HEK293 (cell line): ENCODE results near the gene SMARCD2.

Experiments used
- CTCF ChIA-PET: fragments of 350-600 bp; formaldehyde crosslinking; extraction: SDS; loops from one replicate; lab custom pipeline; 2021; ENCODE audit warnings: antibody characterized with exemption; lab: Yijun Ruan, JAX
- POLR2A ChIA-PET: fragments of 300-600 bp; formaldehyde crosslinking; extraction: SDS; loops from one replicate; lab custom pipeline; 2020; ENCODE audit warnings: antibody characterized with exemption, inconsistent platforms; lab: Yijun Ruan, JAX
- H3K27ac ChIP-seq: fragments of 200-500 bp; sonication (Bioruptor generic); 2 replicates; pipeline ENCODE4 v1.5.1; 2014; ENCODE audit warnings: low read depth, low read length, control low read depth, inconsistent platforms; ENCODE audit errors: extremely low read depth
- H3K36me3 ChIP-seq, 2 experiments: fragments of 200-500 bp in 1 of 2; sonication (Bioruptor generic) in 1 of 2; 1 replicate in 1 of 2; 2 replicates in 1 of 2; pipeline ENCODE4 v1.5.1; 2014 to 2017; ENCODE audit warnings: inconsistent platforms in 2 of 2, low read length in 2 of 2; ENCODE audit not compliant: control insufficient read depth in 2 of 2, insufficient read depth in 1 of 2
- H3K4me1 ChIP-seq: fragments of 200-500 bp; sonication (Bioruptor generic); 2 replicates; pipeline ENCODE4 v1.5.1; 2014; ENCODE audit warnings: mild to moderate bottlenecking, low read length, inconsistent platforms; ENCODE audit not compliant: control insufficient read depth, insufficient read depth
- H3K4me3 ChIP-seq: 2 replicates; pipeline ENCODE4 v1.5.1; 2011; ENCODE audit warnings: low read depth, mild to moderate bottlenecking, control low read depth, low read length, moderate library complexity
- H3K9me3 ChIP-seq: fragments of 200-500 bp; sonication (Bioruptor generic); 2 replicates; pipeline ENCODE4 v1.5.1; 2014; ENCODE audit warnings: low read depth, low read length, inconsistent platforms; ENCODE audit not compliant: control insufficient read depth, insufficient read depth
- EGR2 ChIP-seq: fragments of 450-650 bp; formaldehyde crosslinking; IDR thresholded peaks from 2 replicates; pipeline ENCODE4 v1.5.1; 2016; ENCODE audit warnings: low read depth, missing biosample characterization, missing genetic modification characterization
- GLI2 ChIP-seq: fragments of 450-650 bp; formaldehyde crosslinking; IDR thresholded peaks from 2 replicates; pipeline ENCODE4; 2017; ENCODE audit warnings: missing biosample characterization, missing genetic modification characterization, low read depth, borderline replicate concordance
- GLIS1 ChIP-seq: fragments of 450-650 bp; formaldehyde crosslinking; IDR thresholded peaks from 2 replicates; pipeline ENCODE4 v1.5.1; 2016; ENCODE audit warnings: missing biosample characterization, missing genetic modification characterization
- IKZF3 ChIP-seq: fragments of 450-650 bp; IDR thresholded peaks from 2 replicates; pipeline ENCODE4 v1.5.0; 2018; ENCODE audit warnings: missing biosample characterization, mild to moderate bottlenecking, missing genetic modification characterization, moderate library complexity
- MYNN ChIP-seq: fragments of 450-650 bp; formaldehyde crosslinking; IDR thresholded peaks from 2 replicates; pipeline ENCODE4 v1.5.1; 2016; ENCODE audit warnings: missing biosample characterization, missing genetic modification characterization, borderline replicate concordance
- MZF1 ChIP-seq: fragments of 450-650 bp; formaldehyde crosslinking; IDR thresholded peaks from 2 replicates; pipeline ENCODE4 v1.5.1; 2017; ENCODE audit warnings: missing biosample characterization, missing genetic modification characterization, borderline replicate concordance
- SP3 ChIP-seq: fragments of 450-650 bp; formaldehyde crosslinking; IDR thresholded peaks from 2 replicates; pipeline ENCODE4 v1.5.1; 2016; ENCODE audit warnings: missing biosample characterization, missing genetic modification characterization
- SP7 ChIP-seq: fragments of 450-650 bp; formaldehyde crosslinking; IDR thresholded peaks from 2 replicates; pipeline ENCODE4 v1.5.1; 2016; ENCODE audit warnings: missing biosample characterization, missing genetic modification characterization
- TRIM28 ChIP-seq: IDR thresholded peaks from 2 replicates; pipeline ENCODE4 v1.6.1; 2011; ENCODE audit warnings: low read length, control low read depth, borderline replicate concordance
- WT1 ChIP-seq: fragments of 450-650 bp; formaldehyde crosslinking; IDR thresholded peaks from 2 replicates; pipeline ENCODE4 v1.5.1; 2016; ENCODE audit warnings: missing biosample characterization, missing genetic modification characterization
- YY2 ChIP-seq: fragments of 450-650 bp; formaldehyde crosslinking; IDR thresholded peaks from 2 replicates; pipeline ENCODE4 v1.5.1; 2016; ENCODE audit warnings: missing biosample characterization, missing genetic modification characterization
- ZBTB20 ChIP-seq: fragments of 450-650 bp; formaldehyde crosslinking; IDR thresholded peaks from 2 replicates; pipeline ENCODE4 v1.5.1; 2016; ENCODE audit warnings: missing biosample characterization, missing genetic modification characterization
- ZBTB49 ChIP-seq: fragments of 450-650 bp; formaldehyde crosslinking; IDR thresholded peaks from 2 replicates; pipeline ENCODE4 v1.5.1; 2016; ENCODE audit warnings: missing biosample characterization, missing genetic modification characterization, low read depth
- ZFP69B ChIP-seq: fragments of 450-650 bp; formaldehyde crosslinking; IDR thresholded peaks from 2 replicates; pipeline ENCODE4 v1.5.1; 2016; ENCODE audit warnings: missing biosample characterization, missing genetic modification characterization
- ZNF146 ChIP-seq: fragments of 450-650 bp; formaldehyde crosslinking; IDR thresholded peaks from 2 replicates; pipeline ENCODE4 v1.5.1; 2016; ENCODE audit warnings: missing biosample characterization, missing genetic modification characterization
- ZNF23 ChIP-seq: fragments of 450-650 bp; formaldehyde crosslinking; IDR thresholded peaks from 2 replicates; pipeline ENCODE4 v1.5.1; 2016; ENCODE audit warnings: missing biosample characterization, missing genetic modification characterization, borderline replicate concordance
- ZNF274 ChIP-seq, 2 experiments: fragments of 200-500 bp in 1 of 2; fragments of 450-650 bp in 1 of 2; sonication (Bioruptor generic) in 1 of 2; formaldehyde crosslinking in 1 of 2; IDR thresholded peaks; 2 replicates each; pipeline versions ENCODE4 v1.5.1 to v1.6.1; 2014 to 2016; ENCODE audit warnings: borderline replicate concordance in 1 of 2, inconsistent platforms in 1 of 2, low read length in 1 of 2, missing biosample characterization in 1 of 2, missing genetic modification characterization in 1 of 2
- ZNF394 ChIP-seq: fragments of 450-650 bp; formaldehyde crosslinking; IDR thresholded peaks from 2 replicates; pipeline ENCODE4 v1.5.1; 2016; ENCODE audit warnings: missing biosample characterization, missing genetic modification characterization, mild to moderate bottlenecking, moderate library complexity, borderline replicate concordance
- ZNF416 ChIP-seq: fragments of 450-650 bp; formaldehyde crosslinking; IDR thresholded peaks from 2 replicates; pipeline ENCODE4 v1.5.1; 2016; ENCODE audit warnings: missing biosample characterization, missing genetic modification characterization
- ZNF571 ChIP-seq: fragments of 450-650 bp; formaldehyde crosslinking; IDR thresholded peaks from 2 replicates; pipeline ENCODE4 v1.5.0; 2017; ENCODE audit warnings: missing biosample characterization, missing genetic modification characterization
- ZNF610 ChIP-seq: fragments of 450-650 bp; formaldehyde crosslinking; IDR thresholded peaks from 2 replicates; pipeline ENCODE4 v1.5.1; 2016; ENCODE audit warnings: missing biosample characterization, missing genetic modification characterization, borderline replicate concordance
- ZNF785 ChIP-seq: fragments of 450-650 bp; formaldehyde crosslinking; IDR thresholded peaks from 2 replicates; pipeline ENCODE4 v1.5.1; 2016; ENCODE audit warnings: missing biosample characterization, missing genetic modification characterization
- ZNF843 ChIP-seq: fragments of 450-650 bp; formaldehyde crosslinking; IDR thresholded peaks from 2 replicates; pipeline ENCODE4 v1.5.1; 2016; ENCODE audit warnings: missing biosample characterization, missing genetic modification characterization
- ZSCAN16 ChIP-seq: fragments of 450-650 bp; formaldehyde crosslinking; IDR thresholded peaks from 2 replicates; pipeline ENCODE4 v1.5.1; 2016; ENCODE audit warnings: missing biosample characterization, missing genetic modification characterization
- ZSCAN23 ChIP-seq: fragments of 450-650 bp; formaldehyde crosslinking; IDR thresholded peaks from 2 replicates; pipeline ENCODE4 v1.5.1; 2016; ENCODE audit warnings: missing biosample characterization, missing genetic modification characterization
- ZSCAN30 ChIP-seq: fragments of 450-650 bp; IDR thresholded peaks from 2 replicates; pipeline ENCODE4 v1.5.1; 2018; ENCODE audit warnings: missing biosample characterization, mild to moderate bottlenecking, missing genetic modification characterization, moderate library complexity
- TF ChIP-seq, protein P1 (sequence below): fragments of 450-650 bp; formaldehyde crosslinking; IDR thresholded peaks from 2 replicates; pipeline ENCODE4 v1.5.1; 2016; ENCODE audit warnings: missing biosample characterization, missing genetic modification characterization
- TF ChIP-seq, protein P2 (sequence below): fragments of 450-650 bp; formaldehyde crosslinking; IDR thresholded peaks from 2 replicates; pipeline ENCODE4 v1.5.1; 2016; ENCODE audit warnings: missing biosample characterization, missing genetic modification characterization
- TF ChIP-seq, protein P3 (sequence below): fragments of 450-650 bp; formaldehyde crosslinking; IDR thresholded peaks from 2 replicates; pipeline ENCODE4 v1.5.1; 2016; ENCODE audit warnings: missing biosample characterization, missing genetic modification characterization

Gene SMARCD2

GRCh38 chr17:63827801-63828221, 14.7 kb downstream of the SMARCD2 start (continued):
- no peak for TF ChIP-seq MZF1 (tag by site-specific recombination)
- no peak for TF ChIP-seq TRIM28
- no peak for TF ChIP-seq EGR2 (tag by site-specific recombination)
- peak; percentile 4; the same call in 1 of the 2 replicates for TF ChIP-seq IKZF3
- TF ChIP-seq, protein P1, sequence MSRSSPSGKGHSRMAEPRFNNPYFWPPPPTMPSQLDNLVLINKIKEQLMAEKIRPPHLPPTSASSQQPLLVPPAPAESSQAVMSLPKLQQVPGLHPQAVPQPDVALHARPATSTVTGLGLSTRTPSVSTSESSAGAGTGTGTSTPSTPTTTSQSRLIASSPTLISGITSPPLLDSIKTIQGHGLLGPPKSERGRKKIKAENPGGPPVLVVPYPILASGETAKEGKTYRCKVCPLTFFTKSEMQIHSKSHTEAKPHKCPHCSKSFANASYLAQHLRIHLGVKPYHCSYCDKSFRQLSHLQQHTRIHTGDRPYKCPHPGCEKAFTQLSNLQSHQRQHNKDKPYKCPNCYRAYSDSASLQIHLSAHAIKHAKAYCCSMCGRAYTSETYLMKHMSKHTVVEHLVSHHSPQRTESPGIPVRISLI (tag by site-specific recombination), result no peak
- no peak for TF ChIP-seq SP7
- TF ChIP-seq ZSCAN16 (tag by site-specific recombination), result no peak
- no peak for TF ChIP-seq GLIS1 (tag by site-specific recombination)
- TF ChIP-seq YY2, result no peak

DNA sequence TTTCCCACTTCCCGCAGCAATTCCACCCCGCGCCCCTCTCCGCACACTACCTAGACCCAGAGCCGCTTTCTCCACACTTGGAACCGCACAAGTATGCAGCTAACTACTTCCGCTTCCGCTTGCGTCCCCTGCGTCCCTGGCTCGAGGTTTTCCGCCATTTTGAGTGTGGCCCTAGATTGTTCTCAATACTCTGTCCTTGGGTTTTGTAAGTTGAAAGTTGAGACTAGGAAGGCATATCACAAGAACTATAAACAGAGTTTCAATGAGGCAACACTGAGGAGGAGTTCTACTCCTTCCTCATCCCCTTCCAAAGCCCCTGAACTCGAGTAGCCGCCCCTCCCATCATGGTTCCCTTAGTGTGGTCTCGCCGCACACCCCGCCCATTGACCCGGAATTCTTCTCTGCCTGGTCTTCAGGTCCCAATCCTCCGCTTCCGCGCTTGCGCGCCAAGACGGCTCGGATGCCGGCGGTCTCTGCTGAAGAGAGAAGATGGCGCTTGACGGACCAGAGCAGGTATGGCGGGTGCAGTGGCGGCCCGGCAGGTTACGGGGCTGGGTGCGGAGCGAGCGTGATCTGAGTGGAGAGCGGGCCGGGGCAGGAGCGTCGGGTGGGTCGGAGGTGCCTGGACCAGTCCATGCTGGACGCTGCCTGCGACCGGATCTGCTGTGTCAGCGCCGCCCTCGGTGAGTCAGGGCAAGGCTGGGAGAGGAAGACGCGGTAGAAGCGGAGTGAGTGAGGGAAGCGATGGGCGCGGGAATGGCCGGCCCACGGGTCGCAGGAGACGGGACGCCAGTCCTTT, 15.3 kb downstream of the SMARCD2 start, which contains the start of the genes FTSJ3 and PSMC5:
Gene FTSJ3 (minus strand): TSS at position 662 of the 799 bp plus-strand sequence. CDS start 761 bp downstream, outside the sequence.
Gene PSMC5 (plus strand): TSS at position 430 of the 799 bp plus-strand sequence. CDS start 60 bp downstream, at position 490.
- H3K4me3 ChIP-seq, result peak within 1 kb of the TSS; percentile 74
- CTCF ChIA-PET, result interaction anchor here (0.7 to 1.4 kb wide), 4 partner anchors 8 to 858 kb away, joined by 3 to 10 read pairs (median 3); no protein-coding TSS in a partner anchor
- POLR2A ChIA-PET, result interaction anchor here (0.6 to 7.2 kb wide), 15 partner anchors 8 to 205 kb away, joined by 3 to 65 read pairs (median 4); partner anchors contain the start of genes CCDC47, DDX42, MAP3K3 and SMARCD2
- H3K36me3 ChIP-seq, result peaks cover 35 to 78% of the 10 kb centered on the region in 2 experiments
- H3K27ac ChIP-seq, result peak within 1 kb of the TSS; percentile 87
- H3K4me1 ChIP-seq, result peaks cover 3% of the 10 kb centered on the region; the same call in 1 of the 2 replicates
- no peaks in the 10 kb centered on the region for H3K9me3 ChIP-seq
- TF ChIP-seq ZNF274 (IDR thresholded peaks at IDR 0.05; ENCODE audit: low read length) (no peak), ZNF274 (tag by site-specific recombination; IDR thresholded peaks at IDR 0.05; ENCODE audit: borderline replicate concordance) (no peak), ZBTB49 (tag by site-specific recombination) (no peak), ZNF571 (tag by site-specific recombination) (no peak), ZNF394 (tag by site-specific recombination) (peak; percentile 48; the same call in 1 of the 2 replicates), MYNN (tag by site-specific recombination) (no peak), ZNF610 (peak; percentile 49; the same call in 1 of the 2 replicates), ZNF785 (tag by site-specific recombination) (no peak), EGR2 (tag by site-specific recombination) (0 out of 2 replicates have a peak, but pooled peaks have one; percentile 23), ZNF146 (tag by site-specific recombination) (no peak), SP3 (tag by site-specific recombination) (peak; percentile 99), ZNF416 (tag by site-specific recombination) (no peak), WT1 (tag by site-specific recombination) (no peak), ZFP69B (tag by site-specific recombination) (no peak), ZBTB20 (tag by site-specific recombination) (peak; percentile 63; the same call in 1 of the 2 replicates), TRIM28 (peak; percentile 19; the same call in 1 of the 2 replicates), GLI2 (tag by site-specific recombination) (no peak), ZSCAN30 (tag by site-specific recombination) (0 out of 2 replicates have a peak, but pooled peaks have one; percentile 9), ZSCAN23 (no peak), ZNF843 (peak; percentile 9; the same call in 1 of the 2 replicates), ZNF23 (tag by site-specific recombination) (no peak)
- TF ChIP-seq, protein P2, sequence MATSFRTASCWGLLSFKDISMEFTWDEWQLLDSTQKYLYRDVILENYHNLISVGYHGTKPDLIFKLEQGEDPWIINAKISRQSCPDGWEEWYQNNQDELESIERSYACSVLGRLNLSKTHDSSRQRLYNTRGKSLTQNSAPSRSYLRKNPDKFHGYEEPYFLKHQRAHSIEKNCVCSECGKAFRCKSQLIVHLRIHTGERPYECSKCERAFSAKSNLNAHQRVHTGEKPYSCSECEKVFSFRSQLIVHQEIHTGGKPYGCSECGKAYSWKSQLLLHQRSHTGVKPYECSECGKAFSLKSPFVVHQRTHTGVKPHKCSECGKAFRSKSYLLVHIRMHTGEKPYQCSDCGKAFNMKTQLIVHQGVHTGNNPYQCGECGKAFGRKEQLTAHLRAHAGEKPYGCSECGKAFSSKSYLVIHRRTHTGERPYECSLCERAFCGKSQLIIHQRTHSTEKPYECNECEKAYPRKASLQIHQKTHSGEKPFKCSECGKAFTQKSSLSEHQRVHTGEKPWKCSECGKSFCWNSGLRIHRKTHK (tag by site-specific recombination), result no peak
- TF ChIP-seq, protein P3, sequence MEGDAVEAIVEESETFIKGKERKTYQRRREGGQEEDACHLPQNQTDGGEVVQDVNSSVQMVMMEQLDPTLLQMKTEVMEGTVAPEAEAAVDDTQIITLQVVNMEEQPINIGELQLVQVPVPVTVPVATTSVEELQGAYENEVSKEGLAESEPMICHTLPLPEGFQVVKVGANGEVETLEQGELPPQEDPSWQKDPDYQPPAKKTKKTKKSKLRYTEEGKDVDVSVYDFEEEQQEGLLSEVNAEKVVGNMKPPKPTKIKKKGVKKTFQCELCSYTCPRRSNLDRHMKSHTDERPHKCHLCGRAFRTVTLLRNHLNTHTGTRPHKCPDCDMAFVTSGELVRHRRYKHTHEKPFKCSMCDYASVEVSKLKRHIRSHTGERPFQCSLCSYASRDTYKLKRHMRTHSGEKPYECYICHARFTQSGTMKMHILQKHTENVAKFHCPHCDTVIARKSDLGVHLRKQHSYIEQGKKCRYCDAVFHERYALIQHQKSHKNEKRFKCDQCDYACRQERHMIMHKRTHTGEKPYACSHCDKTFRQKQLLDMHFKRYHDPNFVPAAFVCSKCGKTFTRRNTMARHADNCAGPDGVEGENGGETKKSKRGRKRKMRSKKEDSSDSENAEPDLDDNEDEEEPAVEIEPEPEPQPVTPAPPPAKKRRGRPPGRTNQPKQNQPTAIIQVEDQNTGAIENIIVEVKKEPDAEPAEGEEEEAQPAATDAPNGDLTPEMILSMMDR (tag by site-specific recombination), result peak; percentile 98
